Right ventricle myocardium superior (tissue), 1 donor: ENCODE measurements around the gene SHE. TPM values are rescaled to one million over a fixed set of nuclear protein-coding genes. Genes with fewer than 3 reads are reported as not detected.
A peak's percentile ranks its signal among the peaks of the same experiment; 100 is the strongest.
"Not testable (repeated sequence)": the region's sequence is repeated elsewhere in the genome, so short reads cannot be mapped to it uniquely, and the experiment has no call there.

Experiments
- ATAC-seq: fragments of 200-7000 bp; cut with Tn5 transposase; one replicate; pipeline ENCODE4 v1.9.1; 2020; ENCODE audit warnings: mild to moderate bottlenecking; ENCODE audit not compliant: poor library complexity
- DNase-seq: peaks from one replicate; pipeline ENCODE4 v3.0.0-alpha.2; 2020
- intact Hi-C: fragments of 100-400 bp; cut with DNase I; formaldehyde crosslinking; loops from one replicate; pipeline ENCODE4 v1.11.2; 2022
- total RNA-seq: library from RNA; stranded (reverse); fragmentation: NEBNext Ultra II Directional; extraction: Animal tissue kit (Norgen Biotek cat#: 25700); gene quantifications from one replicate; pipeline ENCODE4 v1.2.1, GENCODE V29; 2021
- donor health status: DM: no; HTN: yes; CAD: no; lungs with severe emphysema.

Gene SHE
- total RNA-seq, 1 donor from 2014 or later = 11.0 TPM

DNA sequence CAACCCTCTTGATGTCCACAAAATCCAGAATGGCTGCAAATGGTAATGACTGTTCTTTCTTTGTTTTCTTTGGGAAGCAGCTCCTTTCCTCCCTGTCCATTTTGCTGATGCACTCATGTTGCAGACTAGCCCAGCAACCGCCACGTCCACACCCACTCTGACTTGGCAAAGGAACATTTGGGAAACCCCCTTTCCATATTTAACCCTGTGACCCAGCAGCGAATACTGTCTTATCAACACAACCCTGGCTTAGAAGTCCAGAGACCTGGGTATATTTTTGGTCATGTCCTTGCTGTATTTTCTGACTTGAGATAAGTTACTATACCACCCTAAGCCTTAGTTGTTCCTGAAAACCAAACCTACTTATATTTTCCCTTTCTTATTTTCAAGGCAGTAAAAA, 18.1 kb upstream of the SHE start:
- ATAC-seq (peak; percentile 88), DNase-seq (no peak)
- intact Hi-C loops = no loop called here

GRCh38 chr1:154519591-154519991, 17.4 kb upstream of the SHE start:
- peak; percentile 71 for ATAC-seq

DNA sequence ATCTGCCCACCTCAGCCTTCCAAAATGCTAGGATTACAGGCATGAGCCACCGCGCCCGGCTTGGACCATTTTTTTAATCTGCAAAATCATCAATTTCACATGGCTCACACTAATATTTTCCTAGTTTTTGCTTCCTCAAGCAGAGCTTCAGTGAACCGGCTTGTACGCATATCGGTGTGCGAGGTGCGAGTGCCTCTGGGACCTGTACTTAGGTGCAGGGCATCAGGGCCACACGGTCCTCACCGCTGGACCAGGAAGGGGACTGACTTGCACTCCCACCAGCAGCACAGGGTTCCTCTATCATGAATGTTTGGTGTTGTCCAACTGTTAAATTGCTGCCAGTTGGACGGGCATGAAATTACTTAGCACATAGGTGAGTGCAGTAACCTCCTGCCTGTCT, 15.4 kb upstream of the SHE start:
- DNase-seq (no peak), ATAC-seq (no peak)
- intact Hi-C loops = no loop called here

More at GRCh38 chr1:154519591-154519991, 17.4 kb upstream of the SHE start:
- no peak for DNase-seq
- intact Hi-C loops = no loop called here

GRCh38 chr1:154514066-154514553, 11.9 kb upstream of the SHE start:
- ATAC-seq (no peak), DNase-seq (no peak)
- intact Hi-C loops = no loop called here

- intact Hi-C loops = no loop called here
- no peak for ATAC-seq
These were observed 10.5 kb upstream of the SHE start for GRCh38 chr1:154512760-154513159.

DNA sequence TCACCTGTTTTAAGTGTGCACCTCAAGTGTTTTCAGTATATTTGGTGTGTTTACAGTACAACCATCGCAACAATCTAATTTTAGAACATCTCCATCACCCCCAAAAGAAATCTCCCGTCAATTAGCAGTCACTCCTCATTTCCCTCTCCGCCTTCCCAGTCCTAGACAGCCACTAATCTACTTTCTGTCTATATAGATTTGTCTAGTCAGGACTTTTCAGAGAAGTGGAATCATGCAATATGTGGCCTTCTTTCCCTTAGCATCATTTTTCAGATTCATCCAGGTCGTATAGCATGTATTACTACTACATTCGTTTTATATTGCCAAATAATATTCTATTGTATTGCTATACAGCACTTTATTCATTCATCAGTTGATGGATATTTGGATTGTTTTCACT, 1.7 kb upstream of the SHE start:
- ATAC-seq (no peak), DNase-seq (no peak)
- intact Hi-C loops = no loop called here

More at GRCh38 chr1:154512760-154513159, 10.5 kb upstream of the SHE start:
- DNase-seq = no peak

- peak; percentile 58 for ATAC-seq
- DNase-seq = peak; percentile 46
- intact Hi-C loops = no loop called here
These were observed 518 bp upstream of the SHE start for GRCh38 chr1:154502744-154503115.

DNA sequence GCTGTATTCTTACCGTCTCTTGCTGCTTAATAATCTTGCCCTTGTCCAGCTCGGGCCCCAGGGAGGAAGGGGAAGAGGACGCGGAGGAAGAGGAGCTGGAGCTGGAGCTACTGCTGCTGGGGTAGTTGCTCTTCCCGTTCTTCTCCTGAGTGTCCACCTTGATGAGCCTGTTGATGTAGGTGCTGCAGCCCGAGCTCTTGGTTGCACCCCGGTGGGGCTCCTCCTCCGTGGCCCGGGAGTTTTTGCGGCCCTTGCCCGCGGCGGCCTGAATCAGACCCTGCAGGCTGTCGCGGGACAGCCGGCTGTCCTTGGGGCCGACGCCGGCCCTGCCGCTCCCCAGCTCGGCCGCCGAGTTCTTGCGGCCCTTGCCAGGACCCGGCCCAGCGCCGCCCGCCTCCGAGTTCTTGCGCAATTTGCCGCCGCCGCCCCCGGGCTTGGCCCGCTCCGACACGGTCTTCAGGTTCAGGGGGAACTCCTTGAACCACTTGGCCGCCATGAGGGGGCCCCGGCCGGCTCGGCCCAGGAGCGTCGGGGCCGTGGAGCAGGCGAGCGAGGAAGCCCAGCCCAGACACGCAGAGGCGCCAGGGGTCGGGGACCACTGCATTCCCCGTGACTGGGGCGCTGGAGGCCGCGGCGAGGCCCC, 668 bp downstream of the SHE start:
- peak; percentile 84 for ATAC-seq
- intact Hi-C loops = no loop called here
- peak; percentile 80 for DNase-seq

DNA sequence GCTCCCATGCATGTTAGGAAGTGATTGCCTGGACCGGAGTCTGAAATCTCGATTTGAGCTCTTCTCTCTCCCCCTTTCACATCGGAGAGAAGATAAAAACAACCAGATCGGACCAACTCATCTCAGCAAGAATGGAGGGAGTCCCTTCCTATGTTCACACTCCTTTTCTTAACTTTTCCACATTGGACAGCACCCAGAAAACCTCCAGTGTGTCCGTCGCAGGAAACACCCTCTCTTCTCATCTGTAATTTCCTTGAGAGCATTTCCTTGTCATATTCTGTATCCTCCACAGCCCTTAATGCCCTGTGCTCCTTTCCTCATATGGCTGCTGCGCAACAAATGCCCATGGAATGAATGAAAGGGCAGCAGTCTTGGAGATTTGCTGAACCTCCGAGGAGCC, 1.7 kb downstream of the SHE start:
- DNase-seq (no peak), ATAC-seq (no peak)
- intact Hi-C loops = no loop called here

DNA sequence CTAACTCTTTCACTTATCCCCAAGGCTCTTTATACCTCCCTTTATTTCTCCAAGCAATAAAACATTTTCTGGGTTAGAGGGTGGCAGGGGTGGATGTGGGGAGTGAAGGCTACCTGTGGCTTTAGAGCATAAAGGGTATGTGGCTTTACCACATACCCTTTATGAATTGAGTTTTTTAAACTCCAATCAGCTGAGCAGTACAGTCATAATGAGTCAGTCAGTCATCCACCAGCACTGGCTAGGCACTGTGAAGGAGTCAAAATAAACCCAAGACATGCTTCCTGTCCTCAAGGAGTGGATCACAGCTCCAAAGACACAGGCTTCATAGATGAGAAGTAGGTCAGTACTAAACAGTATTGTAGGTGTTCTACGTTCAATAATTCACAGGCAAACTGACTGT, 2.8 kb downstream of the SHE start:
- no peak for DNase-seq
- intact Hi-C loops = no loop called here
- ATAC-seq = no peak

GRCh38 chr1:154497026-154497806, 5.0 kb downstream of the SHE start:
- intact Hi-C loops = no loop called here
- ATAC-seq = peak; percentile 41
- peak; percentile 53 for DNase-seq

- ATAC-seq (no peak), DNase-seq (no peak)
- intact Hi-C loops = no loop called here
These were observed 5.8 kb downstream of the SHE start for GRCh38 chr1:154496383-154496782.

DNA sequence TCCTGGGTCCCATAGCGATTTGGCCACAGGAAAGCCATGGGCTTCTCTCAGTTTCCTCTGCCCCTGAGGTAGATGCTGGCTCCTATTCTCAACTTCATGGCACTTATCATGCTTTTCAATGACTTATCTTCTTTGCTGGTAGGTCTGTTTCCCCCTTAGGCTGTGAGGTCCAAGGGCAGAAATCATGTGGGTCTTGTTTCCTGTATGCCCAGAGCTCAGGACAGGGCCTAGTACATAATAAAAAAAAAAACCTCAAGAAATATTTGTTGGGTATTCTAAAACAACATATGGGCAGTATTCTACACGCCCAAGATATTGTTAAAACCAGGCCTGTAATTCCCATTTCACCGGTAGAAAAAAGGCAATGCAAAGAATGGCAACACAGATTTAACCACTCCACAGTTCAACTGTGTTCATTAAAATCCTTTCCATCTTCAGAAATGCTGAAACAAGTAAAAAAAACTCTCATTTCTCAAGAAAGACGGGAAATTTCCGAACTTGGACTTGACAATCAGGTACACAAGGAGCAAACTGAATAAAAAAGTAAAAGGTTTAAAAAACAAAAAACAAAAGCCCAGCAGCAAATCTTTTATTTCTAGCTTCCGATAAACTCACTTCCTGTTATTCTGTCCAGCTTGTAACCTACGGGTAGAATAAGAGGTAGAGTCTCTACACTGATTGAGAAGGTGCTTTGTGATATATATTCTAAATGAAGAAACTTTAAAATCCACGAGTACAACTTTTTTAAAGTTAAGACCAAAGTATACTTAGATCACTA, 6.5 kb downstream of the SHE start:
- intact Hi-C loops = no loop called here
- ATAC-seq = no peak

DNA sequence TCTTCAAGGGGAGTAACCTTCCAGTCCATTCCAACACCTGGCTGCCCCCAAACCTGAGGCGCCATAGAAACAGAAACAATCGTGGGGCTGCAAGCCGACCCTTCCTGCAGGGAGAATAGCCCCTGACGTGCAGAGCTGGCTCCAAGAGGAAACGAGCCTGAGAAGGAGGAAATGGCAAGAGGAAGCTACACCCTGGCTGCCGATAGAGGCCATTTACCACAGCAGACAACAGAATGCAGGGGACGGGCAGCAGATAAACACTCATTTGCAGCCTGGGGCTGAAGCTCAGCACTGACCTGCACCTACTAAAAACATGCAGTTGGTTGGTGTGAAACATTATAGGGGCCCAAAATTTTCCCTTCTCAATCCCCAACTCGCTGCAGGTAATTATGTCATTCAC, 8.9 kb downstream of the SHE start:
- ATAC-seq (peak; percentile 70), DNase-seq (peak; percentile 61)
- intact Hi-C loops = no loop called here

More for the DNA sequence above, 6.5 kb downstream of the SHE start:
- no peak for DNase-seq

- intact Hi-C loops = no loop called here
- DNase-seq = no peak
- ATAC-seq = no peak
These were observed 10.1 kb downstream of the SHE start for GRCh38 chr1:154492115-154492514.

DNA sequence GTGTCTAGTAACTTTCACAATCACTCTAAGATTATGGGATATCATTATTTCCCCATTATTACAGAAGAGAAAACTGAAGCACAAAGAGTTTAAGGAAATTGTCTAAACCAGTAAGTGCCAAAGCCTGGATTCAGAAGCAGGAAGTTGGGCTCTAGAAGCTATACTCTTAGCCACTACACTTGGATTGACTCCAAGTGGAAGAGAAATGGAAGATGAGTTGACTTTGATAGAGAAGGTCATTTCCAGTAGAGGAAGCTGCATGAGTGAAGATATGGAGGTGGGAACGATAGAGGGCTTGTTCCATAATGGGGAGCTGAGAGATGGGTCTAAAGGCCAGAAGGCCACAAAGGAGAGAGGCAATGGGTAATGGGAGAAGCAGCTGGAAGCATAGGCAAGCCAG, 11.9 kb downstream of the SHE start:
- ATAC-seq (peak; percentile 35), DNase-seq (no peak)
- intact Hi-C loops = no loop called here

- no peak for ATAC-seq
- DNase-seq = no peak
- intact Hi-C loops = loop anchor here (10.0 kb wide), 1 partner anchor 385 kb away; the partner anchor contains the start of gene KCNN3
These were observed 12.4 kb downstream of the SHE start for GRCh38 chr1:154489695-154490274.

GRCh38 chr1:154488922-154489321, 13.3 kb downstream of the SHE start:
- ATAC-seq (no peak), DNase-seq (no peak)
- intact Hi-C loops = loop anchor here (10.0 kb wide), 1 partner anchor 386 kb away; the partner anchor contains the start of gene KCNN3

GRCh38 chr1:154486756-154487155, 15.5 kb downstream of the SHE start:
- not testable (repeated sequence) for DNase-seq, ATAC-seq
- intact Hi-C loops = loop anchor here (10.0 kb wide), 1 partner anchor 388 kb away; the partner anchor contains the start of gene KCNN3
